ENCODE measurements around the gene PSME3. TPM values are rescaled to one million over a fixed set of nuclear protein-coding genes. Genes with fewer than 3 reads are reported as not detected.

The PSME3 gene
- total and polyA plus RNA-seq, 4 donors: 25.0 to 55.3 (median 39.8) TPM

- peaks cover 0 to 56% (median 47%) of the 10 kb centered on the region in 4 donors for H3K4me1 ChIP-seq (ENCODE audit: control insufficient read depth in 4 of 4, insufficient read depth in 4 of 4, low read length in 3 of 4)
- peak overlapping the region; percentile 78 for H3K27ac ChIP-seq (ENCODE audit: low read depth in 1 of 2, low read length in 2 of 2)
- H3K9ac ChIP-seq (ENCODE audit: low read depth in 1 of 2, low read length in 2 of 2): peak overlapping the region in 1 of 2 donors; percentile 56
- H3K36me3 ChIP-seq (ENCODE audit: control insufficient read depth in 4 of 4, insufficient read depth in 3 of 4, low read depth in 1 of 4, low read length in 3 of 4): peaks cover 0 to 7% (median 2%) of the 10 kb centered on the region in 4 donors
- peak; percentile 98 for TF ChIP-seq NR2F2 (IDR thresholded peaks at IDR 0.05)
- TF ChIP-seq HNF4G (IDR thresholded peaks at IDR 0.05): peak; percentile 72
- peak; percentile 65 for TF ChIP-seq ZBTB33 (IDR thresholded peaks at IDR 0.05)
- peak; percentile 75 for TF ChIP-seq FOXA2 (IDR thresholded peaks at IDR 0.05)
- TF ChIP-seq TAF1 (conservative IDR thresholded peaks at IDR 0.05): peak; percentile 78
- peak; percentile 65 to 68 for TF ChIP-seq JUND (IDR thresholded peaks at IDR 0.05)
- TF ChIP-seq HNF4A (conservative IDR thresholded peaks at IDR 0.05): peak; percentile 96 to 97
- TF ChIP-seq RXRA (IDR thresholded peaks at IDR 0.05): peak; percentile 99 to 100
- no peak for TF ChIP-seq ATF3 (IDR thresholded peaks at IDR 0.05)
- TF ChIP-seq MAX (IDR thresholded peaks at IDR 0.05): peak; percentile 76
- TF ChIP-seq RAD21 (IDR thresholded peaks at IDR 0.05): peak; percentile 34 to 44
- TF ChIP-seq CTCF (IDR thresholded peaks at IDR 0.05; ENCODE audit: low read depth, low read length, missing input control): no peak
- peak in 1 of 2 donors; percentile 42 for TF ChIP-seq GABPA (IDR thresholded peaks at IDR 0.05 in 1 of 2, conservative IDR thresholded peaks at IDR 0.05 in 1 of 2)
- peak; percentile 53 for TF ChIP-seq FOXA1 (IDR thresholded peaks at IDR 0.05)
- peak; percentile 93 for TF ChIP-seq SP1 (IDR thresholded peaks at IDR 0.05)
- TF ChIP-seq EGR1 (IDR thresholded peaks at IDR 0.05; ENCODE audit: low read depth in 2 of 2): peak in 1 of 2 donors; percentile 46
- peak; percentile 33 for TF ChIP-seq REST (IDR thresholded peaks at IDR 0.05)
- no peak for TF ChIP-seq YY1 (IDR thresholded peaks at IDR 0.05)
- WGBS: 29% methylated on average over 12 of the region's 12 CpGs
- H3K9me3 ChIP-seq (ENCODE audit: control insufficient read depth in 4 of 4, low read length in 3 of 4): no peaks in the 10 kb centered on the region
- peak overlapping the region; percentile 56 to 61 (median 60) for H3K4me3 ChIP-seq (ENCODE audit: low read depth in 1 of 3, low read length in 3 of 3)
- H3K27me3 ChIP-seq (ENCODE audit: control insufficient read depth in 4 of 4, insufficient read depth in 4 of 4, low read length in 3 of 4): no peaks in the 10 kb centered on the region
- DNase-seq (ENCODE audit: low spot score): peak; percentile 47
Measured at GRCh38 chr17:42866631-42867575, 33.7 kb downstream of the PSME3 start.

All from liver (tissue), 9 donors.